Endometrial microvascular endothelial cells (primary cell): ENCODE measurements around the gene DDX5. TPM values are rescaled to one million over a fixed set of nuclear protein-coding genes. Genes with fewer than 3 reads are reported as not detected.
"Not testable (repeated sequence)": the region's sequence is repeated elsewhere in the genome, so short reads cannot be mapped to it uniquely, and the experiment has no call there.

Experiments
- in situ Hi-C: cut with HindIII; loops from 2 replicates; pipeline ENCODE4 v1.10.0; 2017; ENCODE audit warnings: low sequenced_read_pairs, low pct_unique_long_range_greater_than_20kb; ENCODE audit errors: inconsistent ontology term
- total RNA-seq: library from RNA; depleted of rRNA; stranded (reverse); fragments of >200 nt; gene quantifications from one replicate; pipeline ENCODE4 v1.2.3, GENCODE V29; 2015; ENCODE audit errors: inconsistent ontology term

The DDX5 gene
- total RNA-seq, 1 donor from 2014 or later: 1,072 TPM

- in situ Hi-C loops: loop anchor here (10.0 kb wide), 1 partner anchor 172 kb away; no protein-coding TSS in a partner anchor
These were observed 9.1 kb downstream of the DDX5 start, which contains the start of gene POLG2 for GRCh38 chr17:64496786-64497564. Gene POLG2 (minus strand): TSS chr17:64497054. CDS start chr17:64496968, 86 bp downstream.

GRCh38 chr17:64496348-64496785 lies 9.7 kb downstream of the DDX5 start:
- in situ Hi-C loops: loop anchor here (10.0 kb wide), 1 partner anchor 172 kb away; no protein-coding TSS in a partner anchor

- in situ Hi-C loops: loop anchor here (10.0 kb wide), 1 partner anchor 170 kb away; no protein-coding TSS in a partner anchor
These were observed 10.8 kb downstream of the DDX5 start for GRCh38 chr17:64495300-64495699.

GRCh38 chr17:64494121-64494520 lies 12.0 kb downstream of the DDX5 start:
- in situ Hi-C loops: loop anchor here (10.0 kb wide), 1 partner anchor 169 kb away; no protein-coding TSS in a partner anchor

GRCh38 chr17:64492481-64493109 lies 13.5 kb downstream of the DDX5 start:
- in situ Hi-C loops: loop anchor here (10.0 kb wide), 1 partner anchor 168 kb away; no protein-coding TSS in a partner anchor

GRCh38 chr17:64491994-64492393 lies 14.1 kb downstream of the DDX5 start:
- in situ Hi-C loops: loop anchor here (10.0 kb wide), 1 partner anchor 167 kb away; no protein-coding TSS in a partner anchor

- in situ Hi-C loops: loop anchor here (10.0 kb wide), 1 partner anchor 166 kb away; no protein-coding TSS in a partner anchor
These were observed 14.8 kb downstream of the DDX5 start for GRCh38 chr17:64491034-64491860.

GRCh38 chr17:64488301-64488700 lies 17.8 kb downstream of the DDX5 start:
- in situ Hi-C loops: no loop called here

GRCh38 chr17:64484380-64484779 lies 21.7 kb downstream of the DDX5 start:
- in situ Hi-C loops: no loop called here

- in situ Hi-C loops: no loop called here
These were observed 25.1 kb downstream of the DDX5 start for GRCh38 chr17:64480951-64481350.

- in situ Hi-C loops: no loop called here
These were observed 28.2 kb downstream of the DDX5 start for GRCh38 chr17:64477849-64478248.

- in situ Hi-C loops: no loop called here
These were observed 33.5 kb downstream of the DDX5 start for GRCh38 chr17:64472564-64472963.

GRCh38 chr17:64471440-64471839 lies 34.6 kb downstream of the DDX5 start:
- in situ Hi-C loops: no loop called here

- in situ Hi-C loops: no loop called here
These were observed 35.5 kb downstream of the DDX5 start for GRCh38 chr17:64470625-64471024.

GRCh38 chr17:64466834-64467233 lies 39.3 kb downstream of the DDX5 start:
- in situ Hi-C loops: not testable (repeated sequence)

- in situ Hi-C loops: no loop called here
These were observed 39.9 kb downstream of the DDX5 start for GRCh38 chr17:64466019-64466735.

GRCh38 chr17:64461788-64462187 lies 44.3 kb downstream of the DDX5 start:
- in situ Hi-C loops: no loop called here

- in situ Hi-C loops: no loop called here
These were observed 45.1 kb downstream of the DDX5 start for GRCh38 chr17:64460955-64461354.
